OCI-LY7 (cell line): ENCODE data around the gene GMDS. TPM values are rescaled to one million over a fixed set of nuclear protein-coding genes. Genes with fewer than 3 reads are reported as not detected.

Source experiments
- BruUV-seq: library from RNA; stranded (reverse); fragments of 400-500 nt; replicated peaks from 2 replicates; lab custom pipeline; 2021; lab: Mats Ljungman, UMichigan
- CTCF ChIA-PET: fragments of 300-600 bp; sonication (Branson Sonifier 250); formaldehyde crosslinking; loops from one replicate; lab custom pipeline; 2022; ENCODE audit warnings: antibody characterized with exemption; ENCODE audit not compliant: unreplicated experiment; lab: Charles Lee
- POLR2A ChIA-PET: fragments of 300-600 bp; sonication (Branson Sonifier 250); formaldehyde crosslinking; loops from one replicate; lab custom pipeline; 2022; ENCODE audit warnings: antibody characterized with exemption; lab: Charles Lee
- DNase-seq: peaks from one replicate; pipeline ENCODE4 v3.0.0-alpha.2; 2015; ENCODE audit warnings: low spot score
- H2AFZ ChIP-seq: fragments of 200-600 bp; sonication (generic), shearing (Covaris generic); 2 replicates; pipeline ENCODE4 v1.6.1; 2014; ENCODE audit warnings: mild to moderate bottlenecking, antibody characterized with exemption, low read length, moderate library complexity
- H3K27ac ChIP-seq: fragments of 200-600 bp; sonication (generic); 2 replicates; pipeline ENCODE4 v1.5.1; 2014; ENCODE audit warnings: mixed run types, low read depth, mild to moderate bottlenecking, moderate library complexity, low read length, inconsistent platforms; ENCODE audit not compliant: poor library complexity, severe bottlenecking
- H3K36me3 ChIP-seq: fragments of 200-600 bp; sonication (generic); 2 replicates; pipeline ENCODE4 v1.6.1; 2014; ENCODE audit warnings: mild to moderate bottlenecking, antibody characterized with exemption, low read length, moderate library complexity, mixed read lengths; ENCODE audit not compliant: insufficient read depth
- H3K4me1 ChIP-seq: fragments of 200-600 bp; sonication (generic); 2 replicates; pipeline ENCODE4 v1.5.1; 2014; ENCODE audit warnings: mild to moderate bottlenecking, low read length; ENCODE audit not compliant: insufficient read depth, poor library complexity, severe bottlenecking
- H3K4me2 ChIP-seq: fragments of 200-600 bp; sonication (generic); 2 replicates; pipeline ENCODE4 v1.6.1; 2014; ENCODE audit warnings: mild to moderate bottlenecking, low read length
- H3K4me3 ChIP-seq: fragments of 200-600 bp; sonication (generic); 2 replicates; pipeline ENCODE4 v1.5.1; 2014; ENCODE audit warnings: mild to moderate bottlenecking, low read depth, low read length; ENCODE audit not compliant: poor library complexity, severe bottlenecking
- H3K79me2 ChIP-seq: fragments of 200-600 bp; sonication (generic); 2 replicates; pipeline ENCODE4 v1.6.1; 2016; ENCODE audit warnings: low read depth, mild to moderate bottlenecking, low read length, moderate library complexity, mixed read lengths; ENCODE audit not compliant: insufficient read depth
- H3K9me2 ChIP-seq: fragments of 200-600 bp; sonication (generic); 2 replicates; pipeline ENCODE4 v1.6.1; 2016; ENCODE audit warnings: mild to moderate bottlenecking, low read length, mixed read lengths; ENCODE audit not compliant: insufficient read depth
- H3K9me3 ChIP-seq: fragments of 200-600 bp; sonication (generic); 2 replicates; pipeline ENCODE4 v1.6.1; 2014; ENCODE audit warnings: mild to moderate bottlenecking, mixed run types, low read length, mixed read lengths
- H4K20me1 ChIP-seq: fragments of 200-600 bp; sonication (generic); 2 replicates; pipeline ENCODE4 v1.6.1; 2014; ENCODE audit warnings: mild to moderate bottlenecking, antibody characterized with exemption, low read length, moderate library complexity, mixed read lengths; ENCODE audit not compliant: insufficient read depth
- CTCF ChIP-seq: fragments of 200-600 bp; sonication (generic); conservative IDR thresholded peaks from 2 replicates; pipeline ENCODE4 v1.5.1; 2014; ENCODE audit warnings: mild to moderate bottlenecking, antibody characterized with exemption, low read length, moderate library complexity, mixed read lengths
- EZH2phosphoT487 ChIP-seq: fragments of 200-600 bp; sonication (generic); IDR thresholded peaks from 2 replicates; pipeline ENCODE4 v1.6.1; 2018; ENCODE audit warnings: low read depth, borderline replicate concordance, mild to moderate bottlenecking, mixed run types, antibody characterized with exemption, low read length, moderate library complexity, mixed read lengths
- intact Hi-C: fragments of 100-400 bp; cut with micrococcal nuclease; formaldehyde crosslinking; loops from one replicate; pipeline ENCODE4 v1.10.0; 2022; ENCODE audit not compliant: unreplicated experiment
- total RNA-seq, 2 experiments: library from RNA; depleted of rRNA in 1 of 2; stranded (reverse); fragments of >200 nt in 1 of 2; shearing (Covaris generic) in 1 of 2; gene quantifications; 2 replicates each; pipeline ENCODE4 v1.2.3, GENCODE V29; 2014 to 2022

GMDS gene
- total RNA-seq, 2 experiments from 2014 or later = 9.9 to 26.8 TPM

GRCh38 chr6:1930356-1930755, 315.0 kb downstream of the GMDS start:
- Histone ChIP-seq H3K4me1 (no peaks in the 10 kb centered on the region), H3K9me3 (no peaks in the 10 kb centered on the region), H3K27ac (no peak overlapping the region), H3K79me2 (no peaks in the 10 kb centered on the region), H2AFZ (no peak overlapping the region), H3K4me2 (no peak overlapping the region), H3K4me3 (no peak overlapping the region), H3K9me2 (no peaks in the 10 kb centered on the region; the same call in 1 of the 2 replicates), H4K20me1 (no peaks in the 10 kb centered on the region), H3K36me3 (no peaks in the 10 kb centered on the region)
- TF ChIP-seq CTCF (no peak), EZH2phosphoT487 (no peak)
- intact Hi-C loops = no loop called here
- ChIA-PET CTCF (no interaction called here), POLR2A (no interaction called here)
- DNase-seq = no peak
- BruUV-seq = no TSS peak

- H2AFZ ChIP-seq = no peak overlapping the region
- ChIA-PET POLR2A (interaction anchor here (0.7 kb wide), 1 partner anchor 11 kb away, joined by 3 read pairs; no protein-coding TSS in a partner anchor), CTCF (no interaction called here)
- H4K20me1 ChIP-seq = no peaks in the 10 kb centered on the region
- no peaks in the 10 kb centered on the region for H3K9me3 ChIP-seq
- DNase-seq = no peak
- H3K4me1 ChIP-seq = no peaks in the 10 kb centered on the region
- no peaks in the 10 kb centered on the region for H3K79me2 ChIP-seq
- H3K36me3 ChIP-seq = no peaks in the 10 kb centered on the region
- H3K27ac ChIP-seq = no peak overlapping the region
- no peak overlapping the region for H3K4me3 ChIP-seq
- intact Hi-C loops = no loop called here
- TF ChIP-seq EZH2phosphoT487 = no peak
- TF ChIP-seq CTCF = no peak
- H3K9me2 ChIP-seq = no peaks in the 10 kb centered on the region; the same call in 1 of the 2 replicates
- H3K4me2 ChIP-seq = no peak overlapping the region
- BruUV-seq = no TSS peak
Observed at GRCh38 chr6:1929931-1930330, 315.5 kb downstream of the GMDS start.

GRCh38 chr6:1925743-1926430, 319.5 kb downstream of the GMDS start:
- Histone ChIP-seq H2AFZ (no peak overlapping the region), H3K4me2 (no peak overlapping the region), H4K20me1 (no peaks in the 10 kb centered on the region), H3K36me3 (no peaks in the 10 kb centered on the region), H3K79me2 (no peaks in the 10 kb centered on the region), H3K27ac (no peak overlapping the region), H3K4me1 (no peaks in the 10 kb centered on the region), H3K9me2 (no peaks in the 10 kb centered on the region), H3K4me3 (no peak overlapping the region), H3K9me3 (no peaks in the 10 kb centered on the region)
- no peak for DNase-seq
- CTCF ChIA-PET = no interaction called here
- intact Hi-C loops = no loop called here
- no TSS peak for BruUV-seq
- no peak for TF ChIP-seq EZH2phosphoT487
- no peak for TF ChIP-seq CTCF
- POLR2A ChIA-PET = no interaction called here
